GM18508 (cell line): ENCODE results near the gene BANP.
"Not testable (repeated sequence)": the region's sequence is repeated elsewhere in the genome, so short reads cannot be mapped to it uniquely, and the experiment has no call there.

Experiments
- ATAC-seq: cut with Tn5 transposase; IDR thresholded peaks from one replicate; pipeline ENCODE4 v1.9.1; 2021; ENCODE audit warnings: moderate number of reproducible peaks; ENCODE audit not compliant: insufficient read depth, unreplicated experiment

BANP gene

DNA sequence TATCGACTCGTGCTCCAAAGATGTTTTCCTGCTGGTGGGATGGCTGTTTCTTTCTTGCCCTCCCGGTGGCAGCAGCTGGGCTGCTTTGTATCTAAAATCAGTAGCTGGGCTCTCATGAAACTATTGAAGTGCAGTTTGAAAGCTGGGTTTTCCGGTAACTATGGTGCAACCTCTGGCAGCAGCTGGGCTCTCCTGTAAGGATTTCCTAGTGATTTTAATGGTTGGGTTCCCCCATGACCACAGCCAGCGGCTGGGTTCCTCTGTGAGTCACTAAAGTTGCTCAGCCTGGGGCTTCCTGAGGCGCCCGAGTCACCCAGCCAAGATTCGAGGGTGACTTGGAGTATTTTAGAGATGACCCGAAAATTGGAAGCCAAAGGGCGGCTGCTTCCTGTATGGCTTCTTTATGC, 73.9 kb downstream of the BANP start:
- not testable (repeated sequence) for ATAC-seq

- not testable (repeated sequence) for ATAC-seq
These were observed 74.8 kb downstream of the BANP start for GRCh38 chr16:88025828-88026555.

GRCh38 chr16:88026964-88027938, 76.0 kb downstream of the BANP start:
- ATAC-seq = no peak

DNA sequence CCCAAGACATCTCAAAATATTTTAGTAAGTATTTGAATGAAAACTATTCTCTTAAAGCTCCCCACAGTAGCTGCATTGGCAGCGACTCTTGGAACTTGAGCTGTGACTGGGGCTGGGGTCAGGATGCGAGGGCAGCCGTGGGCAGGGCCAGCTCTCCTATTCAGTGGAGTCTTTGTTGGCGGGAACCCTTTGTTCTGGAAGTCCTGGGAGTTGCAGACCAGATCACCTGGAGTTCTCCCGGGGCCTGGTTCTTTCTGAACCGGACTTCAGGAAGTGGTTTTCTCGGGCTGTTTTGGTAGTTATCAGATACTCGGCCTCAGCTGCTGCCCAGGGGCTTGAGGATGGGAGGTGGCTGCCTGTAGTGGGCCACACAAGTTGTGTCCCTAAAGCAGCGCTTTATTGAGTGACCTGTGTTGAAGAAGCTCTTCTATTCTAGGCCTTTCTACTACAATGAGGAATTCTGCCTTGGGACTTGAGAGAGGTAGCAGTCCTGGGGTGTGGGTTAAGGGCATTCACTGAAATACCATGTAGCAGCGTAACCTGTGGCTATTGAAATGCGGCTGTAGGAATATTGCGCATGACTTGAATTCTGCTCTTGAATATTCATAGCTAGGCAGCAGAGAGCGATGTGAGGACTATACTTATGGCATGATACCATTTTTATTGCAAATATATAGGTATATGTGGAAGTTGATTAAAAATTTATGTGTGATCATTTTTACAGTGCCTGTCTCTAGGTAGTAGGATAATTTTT, 77.1 kb downstream of the BANP start:
- ATAC-seq = not testable (repeated sequence)

- ATAC-seq = no peak
These were observed 79.3 kb downstream of the BANP start for GRCh38 chr16:88030498-88030897.

- not testable (repeated sequence) for ATAC-seq
These were observed 79.7 kb downstream of the BANP start for GRCh38 chr16:88030961-88031360.

DNA sequence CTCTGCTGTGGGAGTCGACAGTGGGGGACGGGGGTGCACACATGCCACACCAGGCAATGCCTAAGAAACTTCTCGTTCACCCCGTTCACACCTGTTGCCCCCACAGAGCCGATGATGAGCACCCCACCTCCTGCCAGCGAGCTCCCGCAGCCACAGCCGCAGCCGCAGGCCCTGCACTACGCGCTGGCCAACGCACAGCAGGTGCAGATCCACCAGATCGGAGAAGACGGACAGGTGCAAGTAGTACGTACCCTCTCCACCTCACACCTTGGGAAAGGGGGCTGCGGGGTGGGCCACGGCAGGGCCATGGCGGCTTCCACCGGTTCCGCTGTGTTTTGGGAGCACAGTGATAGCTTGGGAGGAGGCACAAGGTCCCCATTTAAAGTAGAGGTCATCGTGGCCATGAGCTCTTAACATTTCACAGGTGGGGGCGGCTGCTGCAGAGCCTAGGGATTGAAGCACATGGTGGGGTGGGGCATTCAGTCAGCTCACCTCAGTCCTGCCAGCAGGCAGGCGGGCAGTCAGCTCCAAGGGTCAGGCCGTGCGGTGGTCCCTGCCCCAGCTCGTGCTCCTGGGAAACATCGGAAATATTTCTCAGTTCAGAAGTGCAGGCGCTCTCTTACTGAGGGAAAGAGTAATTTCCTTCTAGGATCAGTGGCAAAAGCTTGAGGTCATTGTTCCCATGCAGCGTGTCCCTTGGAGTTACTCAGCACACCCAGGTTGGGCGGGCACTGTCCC, 81.9 kb downstream of the BANP start:
- ATAC-seq = not testable (repeated sequence)

DNA sequence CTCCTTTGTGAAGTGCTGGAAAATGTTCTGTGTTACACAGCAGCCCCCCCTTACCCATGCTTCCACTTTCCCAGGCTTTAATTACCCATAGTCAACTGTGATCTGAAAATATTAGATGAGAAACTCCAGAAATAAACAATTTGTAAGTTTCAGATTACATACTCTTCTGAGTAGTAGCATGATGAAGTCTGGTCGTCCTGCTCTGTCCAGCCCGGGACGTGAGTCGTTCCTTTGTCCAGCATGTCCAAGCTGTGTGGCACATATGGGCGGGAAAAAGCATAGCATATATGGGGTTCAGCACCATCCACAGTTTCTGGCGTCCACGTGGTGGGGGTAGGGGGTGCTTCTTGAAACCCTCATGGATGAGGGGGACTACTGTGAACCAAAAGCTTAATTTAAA, 83.5 kb downstream of the BANP start:
- ATAC-seq = no peak

DNA sequence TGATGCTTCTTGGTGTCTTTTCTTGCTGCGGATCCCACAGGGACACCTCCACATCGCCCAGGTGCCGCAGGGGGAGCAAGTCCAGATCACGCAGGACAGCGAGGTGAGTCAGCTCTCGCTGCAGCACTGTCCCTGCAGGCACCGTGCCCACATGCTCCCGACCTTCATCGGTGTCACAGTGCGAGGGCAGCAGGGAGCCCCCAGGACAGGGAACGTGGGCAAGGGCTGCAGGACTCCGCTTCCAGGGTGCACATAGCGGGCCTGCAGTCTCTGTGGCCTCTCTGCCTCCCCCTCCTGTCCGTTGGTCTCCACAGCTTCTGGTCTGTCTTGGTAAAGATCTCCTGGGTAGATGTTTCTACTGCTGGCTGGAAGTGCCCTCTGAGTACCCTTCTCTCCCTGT, 84.1 kb downstream of the BANP start:
- ATAC-seq = no peak

DNA sequence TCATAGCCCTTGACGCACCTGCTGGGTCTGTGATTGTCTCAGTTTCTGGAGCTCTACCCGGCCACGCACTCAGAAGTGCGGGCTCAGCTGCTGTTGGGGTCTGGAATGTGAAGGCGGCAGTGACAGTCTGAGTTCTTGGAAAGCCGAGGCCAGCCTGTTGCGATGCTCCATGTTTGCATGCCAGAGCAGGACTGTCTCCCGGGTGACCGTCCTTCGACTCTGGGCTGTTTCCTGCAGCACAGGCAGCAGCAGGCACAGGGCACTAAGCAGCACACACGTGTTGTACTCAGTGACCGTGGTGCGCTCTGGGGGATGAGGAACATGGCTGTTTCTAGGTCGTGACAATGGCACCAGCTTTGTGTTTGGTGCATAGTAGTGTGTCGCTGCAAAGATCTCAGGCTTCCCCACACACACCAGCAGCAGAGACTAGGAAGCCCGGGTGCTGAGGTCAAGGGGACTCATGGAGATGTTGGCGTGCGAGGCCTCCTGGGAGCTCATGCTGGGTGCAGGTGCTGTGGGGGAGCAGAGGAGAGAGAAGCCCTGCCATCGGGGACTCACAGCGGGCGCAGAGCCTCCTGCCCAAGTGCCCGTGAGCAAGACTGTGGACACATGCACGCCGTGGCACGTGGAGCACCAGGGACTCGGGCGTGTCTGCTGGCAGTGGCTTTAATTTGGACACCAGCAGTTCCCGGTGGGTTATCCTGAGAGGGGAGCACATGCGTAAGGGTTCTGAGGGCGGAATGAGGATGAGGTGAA, 84.8 kb downstream of the BANP start:
- not testable (repeated sequence) for ATAC-seq

- not testable (repeated sequence) for ATAC-seq
These were observed 85.4 kb downstream of the BANP start for GRCh38 chr16:88036640-88036996.

DNA sequence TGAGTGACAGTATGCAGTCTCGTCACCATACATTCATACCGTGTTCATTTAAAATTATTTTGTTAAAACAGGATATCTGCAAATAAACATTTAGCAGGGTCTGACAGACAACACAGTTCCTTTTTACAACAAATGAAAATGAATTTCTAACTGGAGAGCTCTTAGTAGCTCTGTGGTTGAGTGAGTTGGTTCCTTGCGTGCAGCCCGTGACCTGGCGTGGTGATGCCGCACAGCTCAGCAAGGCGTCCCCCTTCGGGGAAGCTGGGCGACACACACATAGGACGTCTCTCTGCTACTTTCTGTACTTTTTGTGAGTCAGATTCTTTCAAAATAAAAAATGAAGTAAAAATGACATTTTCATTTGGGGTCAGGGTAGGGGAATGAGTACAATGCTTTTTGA, 86.1 kb downstream of the BANP start:
- not testable (repeated sequence) for ATAC-seq

- ATAC-seq = not testable (repeated sequence)
These were observed 86.8 kb downstream of the BANP start for GRCh38 chr16:88037876-88038525.

DNA sequence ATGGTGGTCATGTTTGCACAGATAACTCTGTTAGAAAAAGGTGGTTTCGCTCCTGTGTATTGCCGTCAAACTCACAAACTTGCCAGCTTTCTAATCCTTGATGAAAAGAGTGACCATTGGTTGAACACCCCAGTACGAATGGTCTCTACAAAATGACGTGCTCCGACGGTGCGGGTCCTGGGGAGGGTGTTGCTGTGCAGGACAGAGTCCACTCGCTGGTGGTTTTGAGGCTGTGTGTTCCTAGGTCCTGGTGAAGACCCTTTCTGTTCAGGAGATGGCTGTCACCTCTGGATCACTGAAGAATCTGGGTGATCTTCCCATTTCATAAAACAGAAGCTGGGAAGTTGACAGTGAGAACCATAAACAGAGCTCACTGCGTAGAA, 87.3 kb downstream of the BANP start:
- ATAC-seq = not testable (repeated sequence)

GRCh38 chr16:88039591-88039990, 88.4 kb downstream of the BANP start:
- ATAC-seq = no peak

- ATAC-seq = not testable (repeated sequence)
These were observed 89.1 kb downstream of the BANP start for GRCh38 chr16:88040196-88040876.

DNA sequence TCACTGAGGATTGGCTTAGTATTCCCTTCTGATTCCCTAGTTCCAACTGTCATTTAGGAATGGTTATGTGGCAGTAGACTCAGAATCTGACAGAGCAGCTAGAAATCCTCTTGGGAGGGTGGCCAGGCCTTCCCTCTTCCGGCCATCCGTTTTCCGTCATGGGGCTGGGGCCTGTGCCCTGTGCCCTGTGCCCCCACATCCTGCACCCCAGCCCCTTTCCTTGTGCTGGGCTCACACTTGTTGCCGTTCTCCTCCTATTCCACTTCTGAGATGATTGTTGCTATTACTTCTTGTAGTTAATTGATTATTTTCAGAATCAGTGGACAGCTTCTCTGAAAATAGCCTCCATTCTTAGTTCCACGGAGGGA, 89.6 kb downstream of the BANP start:
- not testable (repeated sequence) for ATAC-seq

- not testable (repeated sequence) for ATAC-seq
These were observed 90.3 kb downstream of the BANP start for GRCh38 chr16:88041506-88041905.
